Lower lobe of right lung (tissue), 2 donors: ENCODE data around the gene DIP2C. TPM values are rescaled to one million over a fixed set of nuclear protein-coding genes. Genes with fewer than 3 reads are reported as not detected.
A peak's percentile ranks its signal among the peaks of the same experiment; 100 is the strongest.

Source experiments
- ATAC-seq, 2 donors: fragments of 200-7000 bp; cut with Tn5 transposase; one replicate each; pipeline ENCODE4 v1.9.1; 2020 to 2022; ENCODE audit warnings: mild to moderate bottlenecking in 2 of 2, moderate library complexity in 2 of 2
- DNase-seq: peaks from one replicate; pipeline ENCODE4 v3.0.0-alpha.2; 2020
- H3K27ac ChIP-seq: fragments of 200-600 bp; one replicate; pipeline ENCODE4 v1.8.0; 2022
- H3K27me3 ChIP-seq: fragments of 200-600 bp; one replicate; pipeline ENCODE4 v1.8.0; 2022; ENCODE audit warnings: low read depth
- H3K36me3 ChIP-seq: fragments of 200-600 bp; one replicate; pipeline ENCODE4 v1.8.0; 2022; ENCODE audit warnings: mild to moderate bottlenecking
- H3K4me1 ChIP-seq: fragments of 200-600 bp; one replicate; pipeline ENCODE4 v1.8.0; 2022
- H3K4me3 ChIP-seq: fragments of 200-600 bp; one replicate; pipeline ENCODE4 v1.8.0; 2022; ENCODE audit warnings: mild to moderate bottlenecking
- H3K9me3 ChIP-seq: fragments of 200-600 bp; one replicate; pipeline ENCODE4 v1.8.0; 2022
- intact Hi-C: fragments of 100-400 bp; cut with DNase I; formaldehyde crosslinking; loops from one replicate; pipeline ENCODE4 v1.11.0; 2022
- total RNA-seq: library from RNA; stranded (reverse); fragmentation: NEBNext Ultra II Directional; extraction: Animal tissue kit (Norgen Biotek cat#: 25700); gene quantifications from one replicate; pipeline ENCODE4 v1.2.1, GENCODE V29; 2021
- TF ChIP-seq, protein P1 (sequence below): fragments of 200-600 bp; IDR thresholded peaks from one replicate; pipeline ENCODE4 v1.8.0; 2022; ENCODE audit warnings: antibody characterized with exemption, mild to moderate bottlenecking
- donor health status: DM: no; HTN: yes; CAD: no; lungs with severe emphysema.

The DIP2C gene
- total RNA-seq, 1 donor from 2014 or later = 15.1 TPM

DNA sequence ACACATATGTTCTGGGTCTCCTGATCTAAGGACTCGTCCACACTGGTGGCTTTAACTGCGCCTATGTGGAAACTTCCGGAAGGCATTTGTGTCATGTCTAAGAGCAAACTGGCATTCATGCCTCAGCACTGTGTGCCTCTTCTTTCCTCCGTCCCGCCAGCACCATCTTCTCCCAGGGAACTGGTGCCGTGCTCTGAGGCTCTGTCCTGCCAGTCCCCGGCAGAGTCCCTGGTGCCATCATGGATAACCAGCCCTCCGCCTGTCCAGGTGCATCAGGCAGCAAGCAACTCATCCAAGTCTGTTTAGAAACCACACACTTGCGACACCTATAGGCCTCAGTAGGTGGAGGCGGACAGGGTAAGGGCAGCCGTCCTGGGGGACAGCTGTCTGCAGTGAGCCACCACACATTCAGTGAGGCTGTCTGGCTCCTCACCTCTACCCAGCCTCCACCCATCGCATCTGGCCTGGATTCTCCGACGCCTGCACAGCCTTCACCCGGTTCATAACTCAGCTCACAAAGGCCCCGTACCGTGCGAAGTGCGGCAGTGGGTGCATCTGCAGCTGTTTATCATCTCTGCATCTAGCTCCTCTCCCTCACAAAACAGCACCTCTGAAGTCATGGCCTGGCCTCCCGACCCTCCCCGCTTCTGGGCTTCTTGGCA lies 162.7 kb downstream of the DIP2C start:
- Histone ChIP-seq H3K9me3 (no peaks in the 10 kb centered on the region), H3K4me3 (no peak overlapping the region), H3K4me1 (no peaks in the 10 kb centered on the region), H3K27ac (no peak overlapping the region), H3K27me3 (no peaks in the 10 kb centered on the region), H3K36me3 (no peaks in the 10 kb centered on the region)
- no peak for DNase-seq
- peak in 1 of 2 donors; percentile 26 for ATAC-seq
- TF ChIP-seq, protein P1, sequence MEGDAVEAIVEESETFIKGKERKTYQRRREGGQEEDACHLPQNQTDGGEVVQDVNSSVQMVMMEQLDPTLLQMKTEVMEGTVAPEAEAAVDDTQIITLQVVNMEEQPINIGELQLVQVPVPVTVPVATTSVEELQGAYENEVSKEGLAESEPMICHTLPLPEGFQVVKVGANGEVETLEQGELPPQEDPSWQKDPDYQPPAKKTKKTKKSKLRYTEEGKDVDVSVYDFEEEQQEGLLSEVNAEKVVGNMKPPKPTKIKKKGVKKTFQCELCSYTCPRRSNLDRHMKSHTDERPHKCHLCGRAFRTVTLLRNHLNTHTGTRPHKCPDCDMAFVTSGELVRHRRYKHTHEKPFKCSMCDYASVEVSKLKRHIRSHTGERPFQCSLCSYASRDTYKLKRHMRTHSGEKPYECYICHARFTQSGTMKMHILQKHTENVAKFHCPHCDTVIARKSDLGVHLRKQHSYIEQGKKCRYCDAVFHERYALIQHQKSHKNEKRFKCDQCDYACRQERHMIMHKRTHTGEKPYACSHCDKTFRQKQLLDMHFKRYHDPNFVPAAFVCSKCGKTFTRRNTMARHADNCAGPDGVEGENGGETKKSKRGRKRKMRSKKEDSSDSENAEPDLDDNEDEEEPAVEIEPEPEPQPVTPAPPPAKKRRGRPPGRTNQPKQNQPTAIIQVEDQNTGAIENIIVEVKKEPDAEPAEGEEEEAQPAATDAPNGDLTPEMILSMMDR = no peak
- intact Hi-C loops = no loop called here

DNA sequence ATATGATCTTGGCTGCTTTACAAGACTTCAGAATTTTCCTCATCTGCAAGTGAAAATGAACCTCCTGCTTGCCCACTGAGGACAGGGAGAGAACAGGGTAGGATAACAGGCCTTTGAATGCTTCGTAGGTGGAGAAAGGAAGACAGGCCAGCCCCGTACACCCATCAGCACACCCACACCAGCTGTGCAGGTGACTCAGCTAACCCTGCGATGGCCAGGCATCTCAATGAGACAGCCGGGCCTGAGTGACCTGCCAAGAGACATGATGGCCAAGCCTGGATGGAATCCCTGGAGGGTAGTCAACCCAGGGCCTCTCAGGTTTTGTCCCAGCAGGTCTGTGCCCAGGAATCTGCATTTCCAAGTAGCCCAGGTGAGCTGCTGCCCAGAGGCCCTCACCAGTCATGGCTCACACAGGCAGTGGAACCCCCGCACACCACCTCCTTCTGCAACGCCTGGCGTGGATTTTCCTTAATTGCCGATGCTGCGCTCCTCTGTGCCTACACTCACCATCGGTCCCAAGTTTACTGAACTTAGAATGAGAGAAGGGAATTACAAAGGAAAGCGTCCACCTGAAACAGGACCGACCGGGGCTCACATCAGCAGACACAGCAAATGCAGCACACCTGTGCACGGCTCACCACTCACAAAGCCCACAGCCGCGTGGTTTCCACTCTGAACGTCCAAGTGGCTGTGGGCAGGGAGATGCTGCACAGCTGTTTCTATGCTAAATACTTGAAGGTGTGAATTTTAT lies 163.7 kb downstream of the DIP2C start:
- ATAC-seq (no peak), DNase-seq (no peak)
- Histone ChIP-seq H3K27ac (no peak overlapping the region), H3K4me1 (no peaks in the 10 kb centered on the region), H3K9me3 (no peaks in the 10 kb centered on the region), H3K36me3 (no peaks in the 10 kb centered on the region), H3K27me3 (no peaks in the 10 kb centered on the region), H3K4me3 (no peak overlapping the region)
- intact Hi-C loops = no loop called here
- TF ChIP-seq, protein P1 = no peak

GRCh38 chr10:523925-524324 lies 165.5 kb downstream of the DIP2C start:
- no peak overlapping the region for H3K27ac ChIP-seq
- no peaks in the 10 kb centered on the region for H3K27me3 ChIP-seq
- TF ChIP-seq, protein P1 = no peak
- intact Hi-C loops = no loop called here
- ATAC-seq = no peak
- no peak overlapping the region for H3K4me3 ChIP-seq
- peaks cover 4% of the 10 kb centered on the region for H3K36me3 ChIP-seq
- DNase-seq = no peak
- no peaks in the 10 kb centered on the region for H3K9me3 ChIP-seq
- H3K4me1 ChIP-seq = no peaks in the 10 kb centered on the region

DNA sequence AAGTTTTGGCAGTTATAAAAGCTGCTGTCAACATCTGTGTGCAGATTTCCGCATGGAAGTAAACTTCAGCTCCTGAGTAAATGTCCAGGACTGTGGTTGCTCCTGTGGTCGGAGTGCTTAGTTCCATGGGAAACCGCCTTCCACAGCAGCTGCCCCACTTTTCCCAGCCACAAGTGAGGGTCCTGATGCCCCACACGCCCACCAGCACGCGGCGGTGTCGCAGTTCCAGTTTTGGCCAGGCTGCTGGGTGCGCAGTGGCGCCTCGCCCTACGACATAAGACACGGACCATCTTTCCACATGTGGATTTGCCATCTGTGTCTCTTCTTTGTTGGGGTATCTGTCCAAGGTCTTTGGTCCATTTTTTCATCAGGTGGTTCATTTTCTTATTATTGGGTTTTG lies 167.1 kb downstream of the DIP2C start:
- H3K4me1 ChIP-seq = no peaks in the 10 kb centered on the region
- no peaks in the 10 kb centered on the region for H3K27me3 ChIP-seq
- H3K27ac ChIP-seq = no peak overlapping the region
- intact Hi-C loops = no loop called here
- H3K9me3 ChIP-seq = no peaks in the 10 kb centered on the region
- TF ChIP-seq, protein P1 = no peak
- no peak overlapping the region for H3K4me3 ChIP-seq
- H3K36me3 ChIP-seq = peaks cover 4% of the 10 kb centered on the region
- no peak for ATAC-seq
- DNase-seq = no peak

- TF ChIP-seq, protein P1 = no peak
- H3K4me3 ChIP-seq = no peak overlapping the region
- no peak for ATAC-seq
- intact Hi-C loops = no loop called here
- H3K27ac ChIP-seq = no peak overlapping the region
- H3K9me3 ChIP-seq = no peaks in the 10 kb centered on the region
- H3K27me3 ChIP-seq = no peaks in the 10 kb centered on the region
- DNase-seq = no peak
- no peaks in the 10 kb centered on the region for H3K4me1 ChIP-seq
- H3K36me3 ChIP-seq = peaks cover 4% of the 10 kb centered on the region
These were observed 167.9 kb downstream of the DIP2C start for GRCh38 chr10:521261-522250.
